HepG2 (cell line): ENCODE data around the gene ANK3. TPM values are rescaled to one million over a fixed set of nuclear protein-coding genes. Genes with fewer than 3 reads are reported as not detected.

Source experiments
- ATAC-seq: fragments of 200-7000 bp; cut with Tn5 transposase; 3 replicates; pipeline ENCODE4 v1.9.1; 2020; ENCODE audit warnings: mild to moderate bottlenecking, moderate library complexity
- BruUV-seq: library from RNA; stranded (reverse); fragments of 400-500 nt; replicated peaks from 2 replicates; lab custom pipeline; 2021; lab: Mats Ljungman, UMichigan
- CTCF ChIA-PET: fragments of 300-600 bp; formaldehyde crosslinking; extraction: SDS; loops from one replicate; lab custom pipeline; 2021; ENCODE audit warnings: low total read pairs, inconsistent platforms, low intra/inter-chr PET ratio; lab: Yijun Ruan, JAX
- POLR2A ChIA-PET: fragments of 350-600 bp; sonication (Branson Sonifier 250); formaldehyde crosslinking; loops from one replicate; lab custom pipeline; 2020; ENCODE audit warnings: antibody characterized with exemption, inconsistent platforms; lab: Yijun Ruan, JAX
- DNase-seq: peaks from one replicate; pipeline ENCODE4 v3.0.0-alpha.2; 2015; ENCODE audit warnings: low spot score
- FAIRE-seq: peaks from 3 replicates; lab custom pipeline; 2011; peaks lifted over from hg19 to GRCh38; lab: Jason Lieb, UNC
- H2AFZ ChIP-seq: one replicate; pipeline ENCODE4 v1.6.1; 2011; ENCODE audit warnings: low read length, inconsistent platforms
- H3K27ac ChIP-seq: fragments of 300-600 bp; 3 replicates; pipeline ENCODE4 v1.8.0; 2011; ENCODE audit warnings: mixed run types, mild to moderate bottlenecking, mixed read lengths, low read length, inconsistent platforms; ENCODE audit not compliant: insufficient read depth; ENCODE audit errors: extremely low read length
- H3K27me3 ChIP-seq, 2 experiments: fragments of 200-600 bp in 1 of 2; 2 replicates in 1 of 2; 3 replicates in 1 of 2; pipeline versions ENCODE4 v1.6.0 to v1.8.0; 2011; ENCODE audit warnings: low read length in 2 of 2, mild to moderate bottlenecking in 2 of 2, moderate library complexity in 2 of 2, inconsistent platforms in 1 of 2; ENCODE audit not compliant: insufficient read depth in 2 of 2, control insufficient read depth in 1 of 2
- H3K36me3 ChIP-seq, 2 experiments: fragments of 200-600 bp in 1 of 2; replicated peaks in 1 of 2; 2 replicates in 1 of 2; 3 replicates in 1 of 2; pipeline versions ENCODE4 v1.5.1 to v1.8.0; 2011; ENCODE audit warnings: low read length in 2 of 2, inconsistent platforms in 1 of 2; ENCODE audit not compliant: insufficient read depth in 2 of 2, control insufficient read depth in 1 of 2
- H3K4me1 ChIP-seq: 2 replicates; pipeline ENCODE4 v1.5.1; 2012; ENCODE audit warnings: low read length, inconsistent platforms; ENCODE audit not compliant: insufficient read depth
- H3K4me2 ChIP-seq: 2 replicates; pipeline ENCODE4 v1.6.0; 2011; ENCODE audit warnings: low read depth, low read length, inconsistent platforms
- H3K4me3 ChIP-seq, 3 experiments: fragments of 200-600 bp in 1 of 3; sonication (generic), shearing (Covaris generic) in 1 of 3; replicated peaks in 1 of 3; 2 replicates each; pipeline ENCODE4 v1.5.1; 2011 to 2016; ENCODE audit warnings: low read length in 3 of 3, inconsistent platforms in 2 of 3, low read depth in 2 of 3, mild to moderate bottlenecking in 2 of 3, control low read depth in 1 of 3, mixed read lengths in 1 of 3; ENCODE audit not compliant: insufficient read depth in 1 of 3
- H3K79me2 ChIP-seq: one replicate; pipeline ENCODE4 v1.6.1; 2011; ENCODE audit warnings: low read length, inconsistent platforms; ENCODE audit not compliant: insufficient read depth
- H3K9ac ChIP-seq: 2 replicates; pipeline ENCODE4 v1.6.0; 2011; ENCODE audit warnings: mild to moderate bottlenecking, low read depth, low read length, inconsistent platforms; ENCODE audit not compliant: insufficient read depth
- H3K9me3 ChIP-seq: 2 replicates; pipeline ENCODE4 v1.5.1; 2012; ENCODE audit warnings: mild to moderate bottlenecking, low read length
- H4K20me1 ChIP-seq: 2 replicates; pipeline ENCODE4 v1.6.0; 2011; ENCODE audit warnings: inconsistent platforms, mild to moderate bottlenecking, low read length, moderate library complexity; ENCODE audit not compliant: insufficient read depth
- ARHGAP35 ChIP-seq: sonication (generic); formaldehyde crosslinking; IDR thresholded peaks from 2 replicates; pipeline ENCODE4 v1.9.0; 2022; ENCODE audit warnings: mild to moderate bottlenecking, inconsistent platforms, moderate library complexity, missing genetic modification reagents, borderline replicate concordance
- CBX2 ChIP-seq, 2 experiments: fragments of 200-600 bp in 1 of 2; sonication (generic); formaldehyde crosslinking in 1 of 2; IDR thresholded peaks; 2 replicates each; pipeline versions ENCODE4 v1.7.0 to v1.8.1; 2018 to 2022; ENCODE audit warnings: low read depth in 2 of 2, low read length in 1 of 2, mild to moderate bottlenecking in 1 of 2, missing genetic modification reagents in 1 of 2
- PCBP1 ChIP-seq: fragments of 200-400 bp; formaldehyde crosslinking; IDR thresholded peaks from 2 replicates; pipeline ENCODE4 v1.6.1; 2017; ENCODE audit warnings: mild to moderate bottlenecking, low read depth, low read length, borderline replicate concordance
- SMAD9 ChIP-seq: sonication (generic); formaldehyde crosslinking; IDR thresholded peaks from 2 replicates; pipeline ENCODE4 v1.5.1; 2020; ENCODE audit warnings: mild to moderate bottlenecking, missing genetic modification reagents
- ZFP90 ChIP-seq: sonication (generic); formaldehyde crosslinking; IDR thresholded peaks from 2 replicates; pipeline ENCODE4 v1.8.0; 2022; ENCODE audit warnings: missing genetic modification reagents, mild to moderate bottlenecking, inconsistent platforms, borderline replicate concordance
- ZNF205 ChIP-seq: IDR thresholded peaks from 2 replicates; pipeline ENCODE4 v1.6.1; 2018; ENCODE audit warnings: missing biosample characterization, missing genetic modification reagents
- ZNF253 ChIP-seq: sonication (generic); formaldehyde crosslinking; IDR thresholded peaks from 2 replicates; pipeline ENCODE4 v1.8.0; 2022; ENCODE audit warnings: mild to moderate bottlenecking, missing genetic modification reagents, borderline replicate concordance
- ZNF329 ChIP-seq: sonication (generic); formaldehyde crosslinking; IDR thresholded peaks from 2 replicates; pipeline ENCODE4 v1.9.0; 2021; ENCODE audit warnings: low read depth, mild to moderate bottlenecking, missing genetic modification reagents
- ZNF430 ChIP-seq: sonication (generic); formaldehyde crosslinking; IDR thresholded peaks from 2 replicates; pipeline ENCODE4 v1.9.0; 2021; ENCODE audit warnings: mild to moderate bottlenecking, missing genetic modification reagents
- ZNF570 ChIP-seq: sonication (generic); formaldehyde crosslinking; IDR thresholded peaks from 2 replicates; pipeline ENCODE4 v1.4.0; 2020; ENCODE audit warnings: mild to moderate bottlenecking, missing genetic modification reagents, borderline replicate concordance
- ZNF777 ChIP-seq: sonication (generic); formaldehyde crosslinking; IDR thresholded peaks from 2 replicates; pipeline ENCODE4 v1.4.0; 2020; ENCODE audit warnings: missing genetic modification reagents
- ZNF878 ChIP-seq: sonication (generic); formaldehyde crosslinking; IDR thresholded peaks from 2 replicates; pipeline ENCODE4 v1.8.1; 2023; ENCODE audit warnings: mild to moderate bottlenecking, missing genetic modification reagents, moderate library complexity
- in situ Hi-C: cut with HindIII; loops from 2 replicates; pipeline ENCODE4 v1.10.0; 2017; ENCODE audit warnings: low pct_unique_long_range_greater_than_20kb; ENCODE audit not compliant: extremely low pct_ligation_motif_present
- intact Hi-C: fragments of 100-400 bp; cut with micrococcal nuclease; formaldehyde crosslinking; loops from one replicate; pipeline ENCODE4 v1.10.0; 2022; ENCODE audit not compliant: unreplicated experiment
- polyA plus RNA-seq, 8 experiments: library from polyadenylated mRNA; depleted of rRNA in 3 of 8; stranded (reverse) in 7 of 8; unstranded in 1 of 8; fragments of >200 nt; fragmentation: Illumina TruSeq in 4 of 8; extraction: Trizol in 4 of 8; gene quantifications; 2 replicates each; pipeline versions ENCODE4 v1.2.1 to v1.2.3, GENCODE V29; 2011 to 2016; ENCODE audit warnings: low read depth in 4 of 8, missing spikeins in 1 of 8, mixed read lengths in 1 of 8; ENCODE audit not compliant: insufficient read depth in 1 of 8
- total RNA-seq, 5 experiments: library from RNA; depleted of rRNA; stranded (reverse); fragments of >200 nt; fragmentation: Illumina TruSeq; extraction: Trizol; gene quantifications; 2 replicates each; pipeline ENCODE4 v1.2.3, GENCODE V29; 2016; ENCODE audit warnings: low read depth in 1 of 5
- TF ChIP-seq, protein P1 (sequence below): sonication (generic); formaldehyde crosslinking; IDR thresholded peaks from 2 replicates; pipeline ENCODE4 v1.4.0; 2020; ENCODE audit warnings: mild to moderate bottlenecking, missing genetic modification reagents
- TF ChIP-seq, protein P2 (sequence below): sonication (generic); formaldehyde crosslinking; IDR thresholded peaks from 2 replicates; pipeline ENCODE4 v1.8.1; 2023; ENCODE audit warnings: mild to moderate bottlenecking, missing genetic modification reagents, borderline replicate concordance
- TF ChIP-seq, protein P3 (sequence below): IDR thresholded peaks from 2 replicates; pipeline ENCODE4 v1.6.1; 2012; ENCODE audit warnings: low read length, improper control_type of control experiment

ANK3 gene
- total and polyA plus RNA-seq, 2 of the 13 experiments (the other 11 are each of a cell fraction or from before 2014, with no cell fraction given) = not detected

DNA sequence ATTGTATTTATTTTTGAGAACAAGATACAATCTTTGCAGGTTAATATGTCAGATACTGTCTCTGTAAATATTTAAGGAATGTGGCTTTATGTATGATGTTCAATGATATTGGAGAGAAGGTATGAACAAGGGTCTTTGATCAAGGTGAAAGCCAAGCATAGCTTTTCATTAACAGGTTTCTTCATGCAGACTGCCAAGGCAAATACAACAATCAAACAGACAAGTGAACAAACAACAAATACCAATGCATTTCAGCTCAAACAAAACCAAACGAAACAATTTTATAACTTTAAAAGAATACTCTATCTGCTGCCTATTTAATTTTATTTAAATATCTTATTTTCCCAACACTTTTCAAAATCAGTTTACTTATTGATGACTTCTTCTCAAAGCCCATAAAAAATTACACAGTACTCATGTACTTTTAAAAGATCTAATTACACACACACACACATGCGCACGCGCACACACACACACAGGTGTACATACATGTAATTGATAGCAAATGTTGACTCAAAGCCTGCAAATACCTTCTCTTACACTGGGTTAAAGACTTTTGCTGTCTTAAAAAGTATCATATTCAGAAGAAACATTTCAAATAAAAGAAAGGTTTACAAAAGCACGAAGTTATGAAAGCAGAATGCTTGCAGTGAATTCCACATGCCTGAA lies 282.2 kb downstream of the ANK3 start (continued):
- TF ChIP-seq, protein P1, sequence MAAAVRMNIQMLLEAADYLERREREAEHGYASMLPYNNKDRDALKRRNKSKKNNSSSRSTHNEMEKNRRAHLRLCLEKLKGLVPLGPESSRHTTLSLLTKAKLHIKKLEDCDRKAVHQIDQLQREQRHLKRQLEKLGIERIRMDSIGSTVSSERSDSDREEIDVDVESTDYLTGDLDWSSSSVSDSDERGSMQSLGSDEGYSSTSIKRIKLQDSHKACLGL (CRISPR knock-in tag) = no peak
- TF ChIP-seq ZNF329 (CRISPR knock-in tag) = no peak

DNA sequence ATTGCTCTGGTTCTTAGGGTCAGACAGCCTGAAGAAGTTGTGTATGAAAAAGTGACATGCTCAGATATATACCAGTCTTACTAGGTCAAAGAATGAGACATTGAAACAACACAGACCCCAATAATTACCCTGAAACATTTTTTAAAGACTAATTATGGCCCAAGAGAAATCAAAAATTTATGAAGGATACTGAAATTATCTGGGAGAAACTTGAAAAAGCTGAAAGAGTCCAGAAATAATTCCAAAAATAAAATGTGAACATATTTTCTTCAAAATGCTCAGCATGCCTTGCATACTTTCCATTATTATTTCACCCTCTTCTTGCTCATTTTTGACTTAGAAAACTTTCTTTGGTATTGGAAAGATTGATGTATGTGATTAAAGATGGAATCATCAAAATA lies 284.4 kb downstream of the ANK3 start:
- H3K27ac ChIP-seq = no peak overlapping the region
- intact Hi-C loops = no loop called here
- DNase-seq (no peak), ATAC-seq (no peak), FAIRE-seq (no peak)
- H3K9me3 ChIP-seq = no peaks in the 10 kb centered on the region
- in situ Hi-C loops = no loop called here
- ChIA-PET POLR2A (no interaction called here), CTCF (no interaction called here)
- no peaks in the 10 kb centered on the region for H3K79me2 ChIP-seq
- H2AFZ ChIP-seq = no peak overlapping the region
- H3K4me1 ChIP-seq = no peaks in the 10 kb centered on the region
- no peak overlapping the region for H3K4me2 ChIP-seq
- no peak overlapping the region for H3K4me3 ChIP-seq
- no TSS peak for BruUV-seq
- H3K36me3 ChIP-seq = no peaks in the 10 kb centered on the region
- TF ChIP-seq ZNF878 (CRISPR knock-in tag) = no peak
- TF ChIP-seq CBX2 (IDR thresholded peaks at IDR 0.05; ENCODE audit: low read depth, low read length) = no peak
- TF ChIP-seq CBX2 (CRISPR knock-in tag; IDR thresholded peaks at IDR 0.05; ENCODE audit: low read depth) = no peak
- TF ChIP-seq ZNF570 (CRISPR knock-in tag) = no peak
- TF ChIP-seq PCBP1 = no peak
- TF ChIP-seq ZNF777 (CRISPR knock-in tag) = no peak
- TF ChIP-seq, protein P2, sequence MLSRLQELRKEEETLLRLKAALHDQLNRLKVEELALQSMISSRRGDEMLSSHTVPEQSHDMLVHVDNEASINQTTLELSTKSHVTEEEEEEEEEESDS (CRISPR knock-in tag) = no peak
- TF ChIP-seq ZFP90 = no peak
- no peak for TF ChIP-seq ZNF253
- TF ChIP-seq, protein P3, sequence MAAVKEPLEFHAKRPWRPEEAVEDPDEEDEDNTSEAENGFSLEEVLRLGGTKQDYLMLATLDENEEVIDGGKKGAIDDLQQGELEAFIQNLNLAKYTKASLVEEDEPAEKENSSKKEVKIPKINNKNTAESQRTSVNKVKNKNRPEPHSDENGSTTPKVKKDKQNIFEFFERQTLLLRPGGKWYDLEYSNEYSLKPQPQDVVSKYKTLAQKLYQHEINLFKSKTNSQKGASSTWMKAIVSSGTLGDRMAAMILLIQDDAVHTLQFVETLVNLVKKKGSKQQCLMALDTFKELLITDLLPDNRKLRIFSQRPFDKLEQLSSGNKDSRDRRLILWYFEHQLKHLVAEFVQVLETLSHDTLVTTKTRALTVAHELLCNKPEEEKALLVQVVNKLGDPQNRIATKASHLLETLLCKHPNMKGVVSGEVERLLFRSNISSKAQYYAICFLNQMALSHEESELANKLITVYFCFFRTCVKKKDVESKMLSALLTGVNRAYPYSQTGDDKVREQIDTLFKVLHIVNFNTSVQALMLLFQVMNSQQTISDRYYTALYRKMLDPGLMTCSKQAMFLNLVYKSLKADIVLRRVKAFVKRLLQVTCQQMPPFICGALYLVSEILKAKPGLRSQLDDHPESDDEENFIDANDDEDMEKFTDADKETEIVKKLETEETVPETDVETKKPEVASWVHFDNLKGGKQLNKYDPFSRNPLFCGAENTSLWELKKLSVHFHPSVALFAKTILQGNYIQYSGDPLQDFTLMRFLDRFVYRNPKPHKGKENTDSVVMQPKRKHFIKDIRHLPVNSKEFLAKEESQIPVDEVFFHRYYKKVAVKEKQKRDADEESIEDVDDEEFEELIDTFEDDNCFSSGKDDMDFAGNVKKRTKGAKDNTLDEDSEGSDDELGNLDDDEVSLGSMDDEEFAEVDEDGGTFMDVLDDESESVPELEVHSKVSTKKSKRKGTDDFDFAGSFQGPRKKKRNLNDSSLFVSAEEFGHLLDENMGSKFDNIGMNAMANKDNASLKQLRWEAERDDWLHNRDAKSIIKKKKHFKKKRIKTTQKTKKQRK = no peak
- no peak for TF ChIP-seq ZNF430 (CRISPR knock-in tag)
- no peak for TF ChIP-seq SMAD9
- TF ChIP-seq ZNF205 (CRISPR knock-in tag) = no peak
- no peak for TF ChIP-seq ARHGAP35
- H3K9ac ChIP-seq = no peak overlapping the region
- peaks cover 0 to 3% of the 10 kb centered on the region in 2 experiments; a peak in 1 of 5 replicates for H3K27me3 ChIP-seq
- H4K20me1 ChIP-seq = no peaks in the 10 kb centered on the region
